ENCODE results near the gene PSMC3IP.

Gene PSMC3IP

GRCh38 chr17:42537156-42537805 is 40.2 kb downstream of the PSMC3IP start:
- Histone ChIP-seq H3K36me3 (peaks cover 14% of the 10 kb centered on the region), H3K27me3 (no peaks in the 10 kb centered on the region), H3K9me3 (no peaks in the 10 kb centered on the region), H3K4me3 (ENCODE audit: low read depth, low read length) (peak overlapping the region; percentile 78), H3K4me1 (peaks cover 8% of the 10 kb centered on the region)
- TF ChIP-seq, protein P1, sequence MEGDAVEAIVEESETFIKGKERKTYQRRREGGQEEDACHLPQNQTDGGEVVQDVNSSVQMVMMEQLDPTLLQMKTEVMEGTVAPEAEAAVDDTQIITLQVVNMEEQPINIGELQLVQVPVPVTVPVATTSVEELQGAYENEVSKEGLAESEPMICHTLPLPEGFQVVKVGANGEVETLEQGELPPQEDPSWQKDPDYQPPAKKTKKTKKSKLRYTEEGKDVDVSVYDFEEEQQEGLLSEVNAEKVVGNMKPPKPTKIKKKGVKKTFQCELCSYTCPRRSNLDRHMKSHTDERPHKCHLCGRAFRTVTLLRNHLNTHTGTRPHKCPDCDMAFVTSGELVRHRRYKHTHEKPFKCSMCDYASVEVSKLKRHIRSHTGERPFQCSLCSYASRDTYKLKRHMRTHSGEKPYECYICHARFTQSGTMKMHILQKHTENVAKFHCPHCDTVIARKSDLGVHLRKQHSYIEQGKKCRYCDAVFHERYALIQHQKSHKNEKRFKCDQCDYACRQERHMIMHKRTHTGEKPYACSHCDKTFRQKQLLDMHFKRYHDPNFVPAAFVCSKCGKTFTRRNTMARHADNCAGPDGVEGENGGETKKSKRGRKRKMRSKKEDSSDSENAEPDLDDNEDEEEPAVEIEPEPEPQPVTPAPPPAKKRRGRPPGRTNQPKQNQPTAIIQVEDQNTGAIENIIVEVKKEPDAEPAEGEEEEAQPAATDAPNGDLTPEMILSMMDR (IDR thresholded peaks at IDR 0.05; ENCODE audit: low read depth, low read length): no peak
- no peak for DNase-seq

DNA sequence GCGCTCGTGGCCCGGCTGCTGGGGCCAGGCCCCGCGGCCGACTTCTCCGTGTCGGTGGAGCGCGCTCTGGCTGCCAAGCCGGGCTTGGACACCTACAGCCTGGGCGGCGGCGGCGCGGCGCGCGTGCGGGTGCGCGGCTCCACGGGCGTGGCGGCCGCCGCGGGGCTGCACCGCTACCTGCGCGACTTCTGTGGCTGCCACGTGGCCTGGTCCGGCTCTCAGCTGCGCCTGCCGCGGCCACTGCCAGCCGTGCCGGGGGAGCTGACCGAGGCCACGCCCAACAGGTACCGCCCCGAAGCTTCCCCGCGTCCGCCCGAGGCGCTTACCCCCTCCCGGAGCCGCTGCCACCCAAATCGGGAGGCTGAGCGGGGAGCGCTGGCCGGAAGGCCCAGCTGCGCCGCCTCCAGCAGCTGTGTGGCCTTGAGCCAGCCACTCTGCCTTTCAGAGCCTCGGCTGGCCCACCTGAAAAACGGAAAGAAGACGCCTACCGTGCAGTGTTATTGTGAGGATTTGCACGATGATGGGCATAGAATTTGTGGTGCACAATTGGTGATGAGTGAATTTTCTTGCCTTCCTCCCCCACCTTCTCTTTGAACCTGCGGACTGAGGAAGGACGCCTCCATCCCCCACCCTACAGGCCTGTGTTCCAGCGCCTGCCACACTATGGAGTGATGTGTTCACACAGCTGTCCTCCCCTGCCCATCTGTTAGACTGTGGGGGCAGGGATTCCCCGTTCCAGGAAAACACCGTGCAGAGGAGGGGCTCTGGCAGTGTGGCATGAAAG is 41.0 kb downstream of the PSMC3IP start:
- Histone ChIP-seq H3K36me3 (peaks cover 14% of the 10 kb centered on the region), H3K27me3 (no peaks in the 10 kb centered on the region), H3K9me3 (no peaks in the 10 kb centered on the region), H3K4me1 (peaks cover 8% of the 10 kb centered on the region), H3K4me3 (ENCODE audit: low read depth, low read length) (peak overlapping the region; percentile 78)
- DNase-seq: peak; percentile 89
- TF ChIP-seq, protein P1 (IDR thresholded peaks at IDR 0.05; ENCODE audit: low read depth, low read length): no peak

DNA sequence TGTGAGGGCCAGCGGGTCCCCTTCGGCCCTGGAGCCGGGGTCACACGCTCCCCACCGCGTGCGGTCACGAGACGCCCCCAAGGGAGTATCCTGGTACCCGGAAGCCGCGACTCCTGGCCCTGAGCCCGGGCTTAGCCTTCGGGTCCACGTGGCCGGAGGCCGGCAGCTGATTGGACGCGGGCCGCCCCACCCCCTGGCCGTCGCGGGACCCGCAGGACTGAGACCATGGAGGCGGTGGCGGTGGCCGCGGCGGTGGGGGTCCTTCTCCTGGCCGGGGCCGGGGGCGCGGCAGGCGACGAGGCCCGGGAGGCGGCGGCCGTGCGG is 41.5 kb downstream of the PSMC3IP start, which contains the start of gene NAGLU:
TSS of gene NAGLU (plus strand) at position 194 of the 324 bp plus-strand sequence. CDS start at position 226, 32 bp downstream.
- peaks cover 14% of the 10 kb centered on the region for H3K36me3 ChIP-seq
- H3K4me3 ChIP-seq (ENCODE audit: low read depth, low read length): peak within 1 kb of the TSS; percentile 78
- TF ChIP-seq, protein P1 (IDR thresholded peaks at IDR 0.05; ENCODE audit: low read depth, low read length): no peak
- no peaks in the 10 kb centered on the region for H3K9me3 ChIP-seq
- no peaks in the 10 kb centered on the region for H3K27me3 ChIP-seq
- DNase-seq: peak; percentile 98
- H3K4me1 ChIP-seq: peaks cover 8% of the 10 kb centered on the region

DNA sequence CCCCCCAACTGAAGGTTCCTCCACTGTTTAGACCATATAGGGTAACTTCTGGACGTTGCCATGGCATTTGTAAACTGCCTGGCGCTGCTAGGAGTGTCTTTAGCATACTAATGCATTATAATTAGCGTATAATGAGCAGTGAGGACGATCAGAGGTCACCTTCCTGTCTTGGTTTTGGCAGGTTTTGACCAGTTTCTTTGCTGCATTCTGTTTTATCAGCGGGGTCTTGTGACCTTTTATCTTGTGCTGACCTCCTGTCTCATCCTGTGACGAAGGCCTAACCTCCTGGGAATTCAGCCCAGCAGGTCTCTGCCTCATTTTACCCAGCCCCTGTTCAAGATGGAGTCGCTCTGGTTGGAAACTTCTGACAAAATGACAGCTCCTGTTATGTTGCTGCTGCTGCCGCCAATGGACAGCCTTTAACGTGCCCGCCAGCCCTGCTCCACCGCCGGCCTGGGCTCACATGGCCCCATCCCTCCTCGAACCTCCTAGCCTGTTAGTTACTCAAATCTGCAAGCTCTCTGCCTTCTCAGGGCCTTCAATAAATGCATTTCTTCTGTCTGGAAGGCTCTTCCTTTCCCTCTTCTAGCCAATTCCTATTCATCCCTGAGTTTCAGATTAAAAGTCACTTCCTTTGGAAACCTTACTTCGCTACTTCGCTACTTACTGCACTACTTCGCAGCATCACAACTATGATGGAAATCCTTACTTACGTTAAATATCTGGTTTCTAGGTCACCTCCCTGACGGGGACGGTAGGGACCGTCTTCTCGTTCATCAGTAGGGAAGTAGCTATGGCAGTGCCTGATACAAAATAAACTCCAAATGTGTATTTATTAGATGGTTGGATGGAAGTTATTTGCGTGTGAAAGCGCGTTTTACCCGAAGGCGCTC is 42.1 kb downstream of the PSMC3IP start:
- DNase-seq: no peak
- H3K36me3 ChIP-seq: peaks cover 14% of the 10 kb centered on the region
- H3K27me3 ChIP-seq: no peaks in the 10 kb centered on the region
- peak overlapping the region; percentile 78 for H3K4me3 ChIP-seq (ENCODE audit: low read depth, low read length)
- TF ChIP-seq, protein P1 (IDR thresholded peaks at IDR 0.05; ENCODE audit: low read depth, low read length): no peak
- H3K4me1 ChIP-seq: peaks cover 8% of the 10 kb centered on the region
- no peaks in the 10 kb centered on the region for H3K9me3 ChIP-seq

GRCh38 chr17:42531455-42532354 is 45.8 kb downstream of the PSMC3IP start:
- peaks cover 8% of the 10 kb centered on the region for H3K4me1 ChIP-seq
- peak overlapping the region; percentile 56 for H3K4me3 ChIP-seq (ENCODE audit: low read depth, low read length)
- H3K9me3 ChIP-seq: no peaks in the 10 kb centered on the region
- peak; percentile 73 for DNase-seq
- no peaks in the 10 kb centered on the region for H3K27me3 ChIP-seq
- TF ChIP-seq, protein P1 (IDR thresholded peaks at IDR 0.05; ENCODE audit: low read depth, low read length): peak; percentile 30
- no peaks in the 10 kb centered on the region for H3K36me3 ChIP-seq

Data from BE2C (cell line).